ENCODE results near the gene CENPT.

Gene CENPT, protein sequence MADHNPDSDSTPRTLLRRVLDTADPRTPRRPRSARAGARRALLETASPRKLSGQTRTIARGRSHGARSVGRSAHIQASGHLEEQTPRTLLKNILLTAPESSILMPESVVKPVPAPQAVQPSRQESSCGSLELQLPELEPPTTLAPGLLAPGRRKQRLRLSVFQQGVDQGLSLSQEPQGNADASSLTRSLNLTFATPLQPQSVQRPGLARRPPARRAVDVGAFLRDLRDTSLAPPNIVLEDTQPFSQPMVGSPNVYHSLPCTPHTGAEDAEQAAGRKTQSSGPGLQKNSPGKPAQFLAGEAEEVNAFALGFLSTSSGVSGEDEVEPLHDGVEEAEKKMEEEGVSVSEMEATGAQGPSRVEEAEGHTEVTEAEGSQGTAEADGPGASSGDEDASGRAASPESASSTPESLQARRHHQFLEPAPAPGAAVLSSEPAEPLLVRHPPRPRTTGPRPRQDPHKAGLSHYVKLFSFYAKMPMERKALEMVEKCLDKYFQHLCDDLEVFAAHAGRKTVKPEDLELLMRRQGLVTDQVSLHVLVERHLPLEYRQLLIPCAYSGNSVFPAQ

DNA sequence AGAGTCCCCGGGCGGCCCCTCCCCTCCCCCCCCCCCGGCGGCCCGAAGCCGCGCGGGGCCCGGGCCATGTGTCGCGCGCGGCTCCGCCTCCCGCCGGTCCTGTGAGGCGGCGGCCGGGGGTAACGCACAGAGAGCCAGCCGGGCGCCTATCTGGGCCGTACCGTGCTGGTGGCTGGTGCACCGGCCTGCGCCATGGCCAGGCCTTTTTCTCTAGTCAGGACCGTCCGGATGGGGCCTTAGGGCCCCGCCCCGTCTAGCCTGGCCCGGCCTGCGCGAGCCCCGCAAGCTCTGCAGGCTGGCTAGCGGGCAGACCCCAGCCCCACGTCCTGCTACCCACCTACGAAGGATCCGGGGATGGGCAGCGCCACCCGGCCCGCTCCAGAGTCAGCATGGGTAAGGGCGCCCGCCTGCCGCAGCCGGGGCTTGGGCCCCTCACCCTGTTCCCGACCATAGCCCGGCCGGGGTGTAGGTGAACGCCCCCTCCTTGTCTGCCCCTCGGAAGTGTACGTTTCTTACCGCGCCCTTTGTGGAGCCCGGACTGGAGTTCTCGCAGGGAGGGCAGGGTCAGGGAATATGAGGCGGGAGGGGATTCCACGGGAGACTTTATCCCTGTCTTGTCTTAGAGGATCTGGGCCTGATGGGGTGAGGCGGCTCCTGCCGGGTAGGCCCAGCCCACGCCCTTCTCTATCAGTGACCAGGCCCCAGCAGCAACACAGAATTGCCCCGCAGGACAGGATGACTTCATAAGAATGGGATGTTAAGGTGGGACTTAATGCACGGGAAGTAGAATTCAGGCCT, at the start of gene CENPT:
Gene CENPT (minus strand): TSS at position 630 of the 798 bp plus-strand sequence. CDS start 13,834 bp downstream, outside the sequence.
- H3K27me3 Mint-ChIP-seq (ENCODE audit: low read depth): no peaks in the 10 kb centered on the region
- H3K9me3 Mint-ChIP-seq: no peaks in the 10 kb centered on the region
- peaks cover 7% of the 10 kb centered on the region for H3K36me3 Mint-ChIP-seq (ENCODE audit: low read depth)
- peak within 1 kb of the TSS; percentile 79 for H3K27ac Mint-ChIP-seq
- peak within 1 kb of the TSS; percentile 91 for H3K4me3 Mint-ChIP-seq
- H3K4me1 Mint-ChIP-seq (ENCODE audit: low read depth): peaks cover 41% of the 10 kb centered on the region
- DNase-seq (ENCODE audit: low spot score): peak; percentile 25

GRCh38 chr16:67897231-67897630, 49.7 kb upstream of the CENPT start:
- H3K36me3 Mint-ChIP-seq (ENCODE audit: low read depth): no peaks in the 10 kb centered on the region
- peaks cover 22% of the 10 kb centered on the region for H3K4me1 Mint-ChIP-seq (ENCODE audit: low read depth)
- no peak overlapping the region for H3K27ac Mint-ChIP-seq
- H3K4me3 Mint-ChIP-seq: no peak overlapping the region
- H3K9me3 Mint-ChIP-seq: no peaks in the 10 kb centered on the region
- no peaks in the 10 kb centered on the region for H3K27me3 Mint-ChIP-seq (ENCODE audit: low read depth)
- DNase-seq (ENCODE audit: low spot score): no peak

GRCh38 chr16:67893743-67894399, 46.4 kb upstream of the CENPT start:
- Mint-ChIP-seq H3K4me1 (ENCODE audit: low read depth) (peaks cover 17% of the 10 kb centered on the region), H3K4me3 (peak overlapping the region; percentile 97), H3K27ac (peak overlapping the region; percentile 97), H3K9me3 (no peaks in the 10 kb centered on the region), H3K27me3 (ENCODE audit: low read depth) (no peaks in the 10 kb centered on the region), H3K36me3 (ENCODE audit: low read depth) (no peaks in the 10 kb centered on the region)
- DNase-seq (ENCODE audit: low spot score): no peak

GRCh38 chr16:67892899-67893742, 45.6 kb upstream of the CENPT start, which contains the start of gene PSKH1:
TSS of gene PSKH1 (plus strand) at chr16:67893254. CDS start at chr16:67908750, 15,496 bp downstream.
- Mint-ChIP-seq H3K27ac (peak within 1 kb of the TSS; percentile 97), H3K9me3 (no peaks in the 10 kb centered on the region), H3K27me3 (ENCODE audit: low read depth) (no peaks in the 10 kb centered on the region), H3K4me3 (peak within 1 kb of the TSS; percentile 97), H3K36me3 (ENCODE audit: low read depth) (no peaks in the 10 kb centered on the region), H3K4me1 (ENCODE audit: low read depth) (peaks cover 17% of the 10 kb centered on the region)
- peak; percentile 91 for DNase-seq (ENCODE audit: low spot score)

GRCh38 chr16:67892375-67892774, 44.9 kb upstream of the CENPT start:
- Mint-ChIP-seq H3K36me3 (ENCODE audit: low read depth) (no peaks in the 10 kb centered on the region), H3K4me1 (ENCODE audit: low read depth) (peaks cover 17% of the 10 kb centered on the region), H3K27me3 (ENCODE audit: low read depth) (no peaks in the 10 kb centered on the region), H3K9me3 (no peaks in the 10 kb centered on the region), H3K4me3 (peak overlapping the region; percentile 88), H3K27ac (peak overlapping the region; percentile 83)
- DNase-seq (ENCODE audit: low spot score): no peak

DNA sequence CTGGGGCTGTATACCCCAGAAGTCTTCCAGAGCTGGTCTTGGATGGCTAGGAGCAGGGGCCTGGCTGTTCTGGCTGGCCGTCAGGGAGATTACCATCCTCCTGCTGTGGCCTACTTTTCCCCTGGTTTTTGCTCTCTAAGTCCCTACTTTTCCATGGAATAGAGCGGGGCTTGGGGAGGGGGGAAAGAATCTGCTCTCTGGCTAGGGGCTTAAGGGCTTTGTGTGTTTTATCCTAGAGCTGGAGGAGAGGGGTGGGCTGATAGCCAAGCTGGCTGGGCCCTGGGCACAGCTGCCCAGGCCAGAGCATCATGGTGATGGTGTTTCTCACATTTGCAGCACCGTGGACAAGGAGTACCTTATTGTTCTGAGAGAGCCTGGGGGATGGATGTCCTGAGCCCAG, 40.8 kb upstream of the CENPT start:
- H3K27ac Mint-ChIP-seq: no peak overlapping the region
- no peak overlapping the region for H3K4me3 Mint-ChIP-seq
- H3K27me3 Mint-ChIP-seq (ENCODE audit: low read depth): no peaks in the 10 kb centered on the region
- H3K36me3 Mint-ChIP-seq (ENCODE audit: low read depth): peaks cover 11% of the 10 kb centered on the region
- no peaks in the 10 kb centered on the region for H3K9me3 Mint-ChIP-seq
- H3K4me1 Mint-ChIP-seq (ENCODE audit: low read depth): peaks cover 7% of the 10 kb centered on the region
- no peak for DNase-seq (ENCODE audit: low spot score)

GRCh38 chr16:67886387-67886786, 38.9 kb upstream of the CENPT start:
- Mint-ChIP-seq H3K4me3 (no peak overlapping the region), H3K4me1 (ENCODE audit: low read depth) (no peaks in the 10 kb centered on the region), H3K9me3 (no peaks in the 10 kb centered on the region), H3K27me3 (ENCODE audit: low read depth) (no peaks in the 10 kb centered on the region), H3K27ac (peak overlapping the region; percentile 15), H3K36me3 (ENCODE audit: low read depth) (peaks cover 27% of the 10 kb centered on the region)
- DNase-seq (ENCODE audit: low spot score): no peak

GRCh38 chr16:67885976-67886375, 38.5 kb upstream of the CENPT start:
- H3K4me1 Mint-ChIP-seq (ENCODE audit: low read depth): no peaks in the 10 kb centered on the region

GRCh38 chr16:67885545-67885944, 38.1 kb upstream of the CENPT start:
- peaks cover 31% of the 10 kb centered on the region for H3K36me3 Mint-ChIP-seq (ENCODE audit: low read depth)
- no peaks in the 10 kb centered on the region for H3K27me3 Mint-ChIP-seq (ENCODE audit: low read depth)
- no peaks in the 10 kb centered on the region for H3K4me1 Mint-ChIP-seq (ENCODE audit: low read depth)
- no peak overlapping the region for H3K27ac Mint-ChIP-seq
- H3K4me3 Mint-ChIP-seq: no peak overlapping the region
- no peak for DNase-seq (ENCODE audit: low spot score)
- no peaks in the 10 kb centered on the region for H3K9me3 Mint-ChIP-seq

More at GRCh38 chr16:67885976-67886375, 38.5 kb upstream of the CENPT start:
- no peaks in the 10 kb centered on the region for H3K9me3 Mint-ChIP-seq
- H3K36me3 Mint-ChIP-seq (ENCODE audit: low read depth): peaks cover 30% of the 10 kb centered on the region
- no peak overlapping the region for H3K27ac Mint-ChIP-seq
- no peaks in the 10 kb centered on the region for H3K27me3 Mint-ChIP-seq (ENCODE audit: low read depth)
- H3K4me3 Mint-ChIP-seq: no peak overlapping the region
- no peak for DNase-seq (ENCODE audit: low spot score)

DNA sequence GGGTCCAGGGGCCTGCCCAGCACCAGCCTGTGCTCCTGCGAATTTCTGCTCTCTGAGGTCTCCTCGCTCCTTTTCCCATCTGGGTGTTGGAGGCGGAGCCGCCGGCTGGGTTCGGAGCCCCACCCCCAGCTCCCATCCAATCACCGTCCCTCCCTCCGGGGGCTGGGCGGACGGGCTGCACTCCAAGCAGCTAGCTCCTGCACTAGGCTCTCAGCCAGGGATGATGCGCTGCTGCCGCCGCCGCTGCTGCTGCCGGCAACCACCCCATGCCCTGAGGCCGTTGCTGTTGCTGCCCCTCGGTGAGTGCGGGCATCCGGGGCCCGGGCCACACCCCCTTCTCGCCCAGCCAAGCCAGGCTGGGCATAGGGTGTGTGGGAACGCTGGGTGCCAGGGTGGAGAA, 37.2 kb upstream of the CENPT start, which contains the start of gene NRN1L:
Gene NRN1L (plus strand): TSS at position 202 of the 400 bp plus-strand sequence. CDS start 19 bp downstream, at position 221.
- Mint-ChIP-seq H3K27me3 (ENCODE audit: low read depth) (no peaks in the 10 kb centered on the region), H3K4me1 (ENCODE audit: low read depth) (no peaks in the 10 kb centered on the region), H3K4me3 (no peak within 1 kb of the TSS), H3K36me3 (ENCODE audit: low read depth) (peaks cover 34% of the 10 kb centered on the region), H3K27ac (no peak within 1 kb of the TSS), H3K9me3 (no peaks in the 10 kb centered on the region)
- no peak for DNase-seq (ENCODE audit: low spot score)

DNA sequence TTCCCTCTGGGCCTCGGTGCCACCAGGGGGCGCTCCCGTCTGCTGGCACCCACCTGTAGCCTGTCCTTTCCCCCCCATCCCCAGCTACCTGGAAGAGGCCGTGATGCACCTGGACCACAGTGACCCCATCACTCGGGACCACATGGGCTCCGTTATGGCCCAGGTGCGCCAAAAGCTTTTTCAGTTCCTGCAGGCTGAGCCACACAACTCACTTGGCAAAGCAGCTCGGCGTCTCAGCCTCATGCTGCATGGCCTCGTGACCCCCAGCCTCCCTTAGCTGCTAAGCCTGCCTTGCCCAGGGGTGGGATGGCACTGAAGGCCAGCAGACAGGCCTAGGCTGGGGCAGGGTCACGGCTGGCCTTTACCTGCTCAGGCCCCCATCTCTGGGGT, 36.4 kb upstream of the CENPT start:
- no peak overlapping the region for H3K4me3 Mint-ChIP-seq
- H3K4me1 Mint-ChIP-seq (ENCODE audit: low read depth): no peaks in the 10 kb centered on the region
- peaks cover 40% of the 10 kb centered on the region for H3K36me3 Mint-ChIP-seq (ENCODE audit: low read depth)
- H3K27ac Mint-ChIP-seq: no peak overlapping the region
- H3K9me3 Mint-ChIP-seq: no peaks in the 10 kb centered on the region
- no peaks in the 10 kb centered on the region for H3K27me3 Mint-ChIP-seq (ENCODE audit: low read depth)
- peak; percentile 50 for DNase-seq (ENCODE audit: low spot score)

DNA sequence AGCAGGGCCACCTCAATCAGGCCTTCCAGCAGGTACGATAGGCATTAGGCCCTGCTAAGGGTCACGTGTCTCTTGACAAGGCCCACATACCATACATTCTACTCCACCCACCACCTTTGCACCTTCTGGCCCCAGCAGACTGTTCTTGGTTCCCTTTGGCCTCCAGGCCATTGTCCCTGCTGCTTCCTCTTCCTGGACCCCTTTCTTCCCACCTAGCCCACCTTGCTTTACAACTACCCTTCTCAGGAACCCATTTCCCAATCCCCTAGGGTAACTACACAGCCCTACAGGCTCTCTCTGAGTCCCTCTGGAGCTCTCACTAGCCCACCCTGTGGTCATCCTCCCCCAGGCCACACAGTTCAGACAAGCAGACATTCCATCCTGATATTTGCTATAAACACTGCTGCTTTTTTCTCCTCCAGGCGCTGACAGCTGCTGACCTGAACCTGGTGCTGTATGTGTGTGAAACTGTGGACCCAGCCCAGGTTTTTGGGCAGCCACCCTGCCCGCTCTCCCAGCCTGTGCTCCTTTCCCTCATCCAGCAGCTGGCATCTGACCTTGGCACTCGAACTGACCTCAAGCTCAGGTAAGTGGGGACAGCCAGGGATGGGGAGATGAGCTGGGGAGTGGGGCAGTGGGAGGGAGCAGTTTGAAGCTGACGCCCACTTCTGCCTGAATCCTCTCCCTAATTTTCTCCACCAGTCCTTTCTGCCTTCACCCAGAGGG, 35.8 kb upstream of the CENPT start:
- no peaks in the 10 kb centered on the region for H3K27me3 Mint-ChIP-seq (ENCODE audit: low read depth)
- peaks cover 42% of the 10 kb centered on the region for H3K36me3 Mint-ChIP-seq (ENCODE audit: low read depth)
- H3K9me3 Mint-ChIP-seq: no peaks in the 10 kb centered on the region
- H3K27ac Mint-ChIP-seq: no peak overlapping the region
- no peaks in the 10 kb centered on the region for H3K4me1 Mint-ChIP-seq (ENCODE audit: low read depth)
- DNase-seq (ENCODE audit: low spot score): no peak
- H3K4me3 Mint-ChIP-seq: no peak overlapping the region
